A673 (cell line): ENCODE results near the gene BTBD16. TPM values are rescaled to one million over a fixed set of nuclear protein-coding genes. Genes with fewer than 3 reads are reported as not detected.

Experiments used
- BruUV-seq: library from RNA; stranded (reverse); fragments of 400-500 nt; replicated peaks from 2 replicates; lab custom pipeline; 2021; lab: Mats Ljungman, UMichigan
- CTCF ChIA-PET: fragments of 300-600 bp; sonication (Branson Sonifier 250); formaldehyde crosslinking; loops from one replicate; lab custom pipeline; 2022; ENCODE audit warnings: antibody characterized with exemption; lab: Charles Lee
- POLR2A ChIA-PET: fragments of 300-600 bp; sonication (Branson Sonifier 250); formaldehyde crosslinking; loops from one replicate; lab custom pipeline; 2022; ENCODE audit warnings: antibody characterized with exemption; ENCODE audit not compliant: low non-redundant PET; lab: Charles Lee
- DNase-seq: peaks from one replicate; pipeline ENCODE4 v3.0.0-alpha.2; 2015; ENCODE audit warnings: low spot score
- H3K27ac ChIP-seq: fragments of 200-600 bp; sonication (generic); 2 replicates; pipeline ENCODE4 v1.5.1; 2016; ENCODE audit warnings: mixed run types, low read depth, mild to moderate bottlenecking, mixed read lengths, antibody characterized with exemption, low read length; ENCODE audit not compliant: poor library complexity, severe bottlenecking
- H3K27me3 ChIP-seq: fragments of 200-600 bp; sonication (generic); replicated peaks from 2 replicates; pipeline ENCODE4 v1.6.1; 2017; ENCODE audit warnings: mixed run types, low read depth, mild to moderate bottlenecking, mixed read lengths, antibody characterized with exemption, low read length; ENCODE audit not compliant: insufficient read depth, poor library complexity
- H3K36me3 ChIP-seq: fragments of 200-600 bp; sonication (generic); 2 replicates; pipeline ENCODE4 v1.6.1; 2016; ENCODE audit warnings: mixed run types, mild to moderate bottlenecking, mixed read lengths, antibody characterized with exemption, low read length; ENCODE audit not compliant: insufficient read depth, poor library complexity, severe bottlenecking
- H3K4me1 ChIP-seq: fragments of 200-600 bp; sonication (generic); 2 replicates; pipeline ENCODE4 v1.6.1; 2017; ENCODE audit warnings: mixed run types, mild to moderate bottlenecking, mixed read lengths, antibody characterized with exemption, low read length; ENCODE audit not compliant: insufficient read depth, poor library complexity, severe bottlenecking
- H3K4me3 ChIP-seq: fragments of 200-600 bp; sonication (generic); 2 replicates; pipeline ENCODE4 v1.5.1; 2016; ENCODE audit warnings: low read depth, mixed run types, mild to moderate bottlenecking, mixed read lengths, low read length; ENCODE audit not compliant: poor library complexity, severe bottlenecking
- H3K9me3 ChIP-seq: fragments of 200-600 bp; sonication (generic); 2 replicates; pipeline ENCODE4 v1.6.1; 2016; ENCODE audit warnings: mixed run types, low read depth, mild to moderate bottlenecking, mixed read lengths, antibody characterized with exemption, low read length; ENCODE audit not compliant: poor library complexity, severe bottlenecking
- CTCF ChIP-seq: fragments of 300-800, 200-600 bp; sonication (generic); conservative IDR thresholded peaks from 2 replicates; pipeline ENCODE4 v1.5.1; 2017; ENCODE audit warnings: low read depth, mild to moderate bottlenecking, antibody characterized with exemption, low read length, moderate library complexity, mixed read lengths
- EZH2 ChIP-seq: fragments of 200-600 bp; sonication (generic); IDR thresholded peaks from 2 replicates; pipeline ENCODE4 v1.6.1; 2017; ENCODE audit warnings: borderline replicate concordance, low read depth, mild to moderate bottlenecking, mixed read lengths, antibody characterized with exemption, low read length; ENCODE audit not compliant: poor library complexity, severe bottlenecking
- intact Hi-C: fragments of 100-400 bp; cut with micrococcal nuclease; formaldehyde crosslinking; loops from one replicate; pipeline ENCODE4 v1.10.0; 2022; ENCODE audit not compliant: unreplicated experiment
- total RNA-seq: library from RNA; stranded (reverse); gene quantifications from 2 replicates; pipeline ENCODE4 v1.2.3, GENCODE V29; 2021

BTBD16 gene
- total RNA-seq, 1 experiment from 2014 or later = not detected

GRCh38 chr10:122311051-122311410 is 39.9 kb downstream of the BTBD16 start:
- no peaks in the 10 kb centered on the region for H3K9me3 ChIP-seq
- peaks cover 5% of the 10 kb centered on the region for H3K27me3 ChIP-seq
- H3K27ac ChIP-seq = no peak overlapping the region
- TF ChIP-seq CTCF (no peak), EZH2 (no peak)
- no peaks in the 10 kb centered on the region for H3K4me1 ChIP-seq
- intact Hi-C loops = no loop called here
- H3K4me3 ChIP-seq = no peak overlapping the region
- DNase-seq = no peak
- BruUV-seq = no TSS peak
- H3K36me3 ChIP-seq = no peaks in the 10 kb centered on the region
- ChIA-PET POLR2A (no interaction called here), CTCF (interaction anchor here (0.7 kb wide), 1 partner anchor 12 kb away, joined by 3 read pairs; no protein-coding TSS in a partner anchor)

GRCh38 chr10:122311716-122312115 is 40.6 kb downstream of the BTBD16 start:
- CTCF ChIA-PET = interaction anchor here (0.7 kb wide), 1 partner anchor 13 kb away, joined by 3 read pairs; no protein-coding TSS in a partner anchor
- intact Hi-C loops = no loop called here
- H3K4me1 ChIP-seq = no peaks in the 10 kb centered on the region
- H3K4me3 ChIP-seq = no peak overlapping the region
- no peak overlapping the region for H3K27ac ChIP-seq
- TF ChIP-seq EZH2 = no peak
- TF ChIP-seq CTCF = no peak
- H3K27me3 ChIP-seq = peaks cover 5% of the 10 kb centered on the region
- BruUV-seq = no TSS peak
- DNase-seq = no peak
- no peaks in the 10 kb centered on the region for H3K36me3 ChIP-seq
- POLR2A ChIA-PET = no interaction called here
- no peaks in the 10 kb centered on the region for H3K9me3 ChIP-seq

DNA sequence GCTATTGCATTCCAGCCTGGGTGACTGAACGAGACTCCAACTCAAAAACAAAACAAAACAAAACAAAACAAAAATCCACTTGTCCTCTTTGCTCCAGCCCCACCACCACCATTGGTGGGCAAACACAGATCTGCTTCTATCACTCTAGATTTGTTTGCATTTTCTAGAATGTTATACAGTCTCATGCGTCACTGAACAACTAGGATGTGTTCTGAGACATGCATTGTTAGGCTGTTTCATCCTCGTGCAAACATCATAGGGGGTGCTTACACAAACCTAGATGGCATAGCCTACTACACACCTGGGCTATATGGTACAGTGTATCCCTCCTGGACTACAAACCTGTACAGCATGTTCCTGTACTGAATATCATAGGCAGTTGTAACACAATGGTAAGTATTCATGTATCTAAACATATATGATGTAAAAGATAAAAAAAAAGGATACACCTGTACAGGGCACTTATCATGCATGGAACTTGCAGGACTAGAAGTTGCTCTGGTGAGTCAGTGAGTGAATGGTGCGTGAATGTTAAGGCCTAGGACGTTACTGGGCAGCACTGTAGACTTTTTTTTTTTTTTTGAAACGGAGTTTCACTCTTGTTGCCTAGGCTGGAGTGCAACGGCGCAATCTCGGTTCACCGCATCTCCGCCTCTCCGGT is 45.3 kb downstream of the BTBD16 start:
- Histone ChIP-seq H3K27ac (no peak overlapping the region), H3K27me3 (peaks cover 5% of the 10 kb centered on the region), H3K4me3 (no peak overlapping the region), H3K9me3 (no peaks in the 10 kb centered on the region), H3K36me3 (no peaks in the 10 kb centered on the region), H3K4me1 (no peaks in the 10 kb centered on the region)
- DNase-seq = no peak
- intact Hi-C loops = no loop called here
- ChIA-PET POLR2A (no interaction called here), CTCF (no interaction called here)
- BruUV-seq = no TSS peak
- TF ChIP-seq EZH2 = no peak

DNA sequence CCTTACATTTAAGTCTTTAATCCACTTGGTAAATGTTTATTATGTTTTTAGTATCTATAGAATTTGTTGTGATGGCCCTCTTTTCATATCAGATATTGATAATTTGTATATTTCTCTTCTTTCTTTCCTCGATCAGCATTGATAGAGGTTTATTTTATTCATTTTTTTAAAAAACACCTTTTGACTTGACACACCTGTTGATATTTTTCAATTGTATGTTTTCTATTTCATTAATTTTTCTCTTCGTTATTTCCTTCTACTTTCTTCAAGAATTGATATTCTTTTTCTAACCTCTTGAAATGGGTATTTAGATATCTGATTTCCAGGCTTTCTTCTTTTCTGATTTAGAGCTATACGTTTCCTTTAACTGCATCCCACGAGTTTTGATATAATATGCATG is 50.9 kb downstream of the BTBD16 start:
- DNase-seq = no peak
- TF ChIP-seq CTCF = no peak
- no peak for TF ChIP-seq EZH2
- H3K4me3 ChIP-seq = no peak overlapping the region
- H3K27me3 ChIP-seq = peaks cover 6% of the 10 kb centered on the region
- no peaks in the 10 kb centered on the region for H3K4me1 ChIP-seq
- ChIA-PET POLR2A (no interaction called here), CTCF (no interaction called here)
- no peaks in the 10 kb centered on the region for H3K36me3 ChIP-seq
- no peak overlapping the region for H3K27ac ChIP-seq
- H3K9me3 ChIP-seq = no peaks in the 10 kb centered on the region
- intact Hi-C loops = no loop called here
- BruUV-seq = no TSS peak
